Esophagus squamous epithelium (tissue), 5 donors: ENCODE results near the gene RGL1. TPM values are rescaled to one million over a fixed set of nuclear protein-coding genes. Genes with fewer than 3 reads are reported as not detected.
A peak's percentile ranks its signal among the peaks of the same experiment; 100 is the strongest.

ENCODE experiments used
- DNase-seq: peaks from one replicate; lab custom pipeline; 2025; lab: John Stamatoyannopoulos, UW
- H3K27ac ChIP-seq, 4 donors: fragments of 200-600 bp; sonication (generic); one replicate each; pipeline ENCODE4 v1.5.1; 2016 to 2019; ENCODE audit warnings: mild to moderate bottlenecking in 1 of 4
- H3K27me3 ChIP-seq, 4 donors: fragments of 200-600 bp; sonication (generic); 1 replicate in 3 of 4; 2 replicates in 1 of 4; pipeline versions ENCODE4 v1.5.1 to v1.6.0; 2017 to 2021; ENCODE audit warnings: antibody characterized with exemption in 1 of 4
- H3K36me3 ChIP-seq, 3 donors: fragments of 200-600 bp; sonication (generic); one replicate each; pipeline ENCODE4 v1.5.1; 2016 to 2019
- H3K4me1 ChIP-seq, 3 donors: fragments of 200-600 bp; sonication (generic); one replicate each; pipeline ENCODE4 v1.5.1; 2017 to 2019
- H3K4me3 ChIP-seq, 4 donors: fragments of 200-600 bp; sonication (generic); 1 replicate in 3 of 4; 2 replicates in 1 of 4; pipeline ENCODE4 v1.5.1; 2016 to 2019; ENCODE audit warnings: mild to moderate bottlenecking in 2 of 4, moderate library complexity in 1 of 4
- H3K9me3 ChIP-seq, 3 donors: fragments of 200-600 bp; sonication (generic); one replicate each; pipeline ENCODE4 v1.5.1; 2016 to 2019
- POLR2A ChIP-seq, 4 donors: fragments of 450-650 bp; IDR thresholded peaks; one replicate each; pipeline ENCODE4 v1.6.1; 2017; ENCODE audit warnings: antibody characterized with exemption in 4 of 4, mild to moderate bottlenecking in 4 of 4, moderate library complexity in 3 of 4
- WGBS, 2 donors: methylation state at CpG; one replicate each; pipeline ENCODE4 v1.1.5; 2018; 5-methylcytosine and 5-hydroxymethylcytosine counted together
- intact Hi-C: fragments of 100-400 bp; cut with DNase I; formaldehyde crosslinking; loops from one replicate; pipeline ENCODE4 v1.15.0; 2022
- total RNA-seq, 4 donors: library from RNA; depleted of rRNA; stranded (reverse); fragments of >200 nt; gene quantifications; one replicate each; pipeline ENCODE4 v1.1.0, GENCODE V29; 2016
- TF ChIP-seq, protein P1 (sequence below), 6 experiments: fragments of 450-650 bp in 4 of 6; fragments of 200-600 bp in 2 of 6; sonication (generic) in 2 of 6; IDR thresholded peaks; one replicate each; pipeline ENCODE4 v1.5.1; 2016 to 2019; ENCODE audit warnings: antibody characterized with exemption in 6 of 6, mild to moderate bottlenecking in 4 of 6, moderate library complexity in 4 of 6
- donor health status: DM: yes; HTN: yes; CAD: no.

RGL1 gene
- total RNA-seq, 4 donors from 2014 or later, result 2.3 to 16.0 (median 5.7) TPM

GRCh38 chr1:183836598-183836997 is 31.7 kb downstream of the RGL1 start:
- intact Hi-C loops, result no loop called here
- H3K36me3 ChIP-seq, result no peaks in the 10 kb centered on the region
- H3K4me1 ChIP-seq, result peaks cover 0 to 17% (median 0%) of the 10 kb centered on the region in 3 donors
- TF ChIP-seq POLR2A (IDR thresholded peaks at IDR 0.05), result no peak
- TF ChIP-seq, protein P1, sequence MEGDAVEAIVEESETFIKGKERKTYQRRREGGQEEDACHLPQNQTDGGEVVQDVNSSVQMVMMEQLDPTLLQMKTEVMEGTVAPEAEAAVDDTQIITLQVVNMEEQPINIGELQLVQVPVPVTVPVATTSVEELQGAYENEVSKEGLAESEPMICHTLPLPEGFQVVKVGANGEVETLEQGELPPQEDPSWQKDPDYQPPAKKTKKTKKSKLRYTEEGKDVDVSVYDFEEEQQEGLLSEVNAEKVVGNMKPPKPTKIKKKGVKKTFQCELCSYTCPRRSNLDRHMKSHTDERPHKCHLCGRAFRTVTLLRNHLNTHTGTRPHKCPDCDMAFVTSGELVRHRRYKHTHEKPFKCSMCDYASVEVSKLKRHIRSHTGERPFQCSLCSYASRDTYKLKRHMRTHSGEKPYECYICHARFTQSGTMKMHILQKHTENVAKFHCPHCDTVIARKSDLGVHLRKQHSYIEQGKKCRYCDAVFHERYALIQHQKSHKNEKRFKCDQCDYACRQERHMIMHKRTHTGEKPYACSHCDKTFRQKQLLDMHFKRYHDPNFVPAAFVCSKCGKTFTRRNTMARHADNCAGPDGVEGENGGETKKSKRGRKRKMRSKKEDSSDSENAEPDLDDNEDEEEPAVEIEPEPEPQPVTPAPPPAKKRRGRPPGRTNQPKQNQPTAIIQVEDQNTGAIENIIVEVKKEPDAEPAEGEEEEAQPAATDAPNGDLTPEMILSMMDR (IDR thresholded peaks at IDR 0.05), result no peak
- H3K27ac ChIP-seq, result no peak overlapping the region
- no peak overlapping the region for H3K4me3 ChIP-seq
- no peaks in the 10 kb centered on the region for H3K9me3 ChIP-seq
- no peaks in the 10 kb centered on the region for H3K27me3 ChIP-seq
- 88 to 93% methylated on average over 4 of the region's 4 CpGs for WGBS, 2 donors
- DNase-seq, result no peak

- WGBS, 2 donors, result 87 to 92% methylated on average over 1 of the region's 1 CpG
- peaks cover 0 to 21% (median 0%) of the 10 kb centered on the region in 3 donors for H3K4me1 ChIP-seq
- no peak for DNase-seq
- H3K9me3 ChIP-seq, result no peaks in the 10 kb centered on the region
- no peak overlapping the region for H3K27ac ChIP-seq
- no peak overlapping the region for H3K4me3 ChIP-seq
- no peaks in the 10 kb centered on the region for H3K27me3 ChIP-seq
- TF ChIP-seq, protein P1 (IDR thresholded peaks at IDR 0.05), result no peak
- TF ChIP-seq POLR2A (IDR thresholded peaks at IDR 0.05), result no peak
- H3K36me3 ChIP-seq, result no peaks in the 10 kb centered on the region
- intact Hi-C loops, result no loop called here
Measured at GRCh38 chr1:183837062-183837461, 32.1 kb downstream of the RGL1 start.

DNA sequence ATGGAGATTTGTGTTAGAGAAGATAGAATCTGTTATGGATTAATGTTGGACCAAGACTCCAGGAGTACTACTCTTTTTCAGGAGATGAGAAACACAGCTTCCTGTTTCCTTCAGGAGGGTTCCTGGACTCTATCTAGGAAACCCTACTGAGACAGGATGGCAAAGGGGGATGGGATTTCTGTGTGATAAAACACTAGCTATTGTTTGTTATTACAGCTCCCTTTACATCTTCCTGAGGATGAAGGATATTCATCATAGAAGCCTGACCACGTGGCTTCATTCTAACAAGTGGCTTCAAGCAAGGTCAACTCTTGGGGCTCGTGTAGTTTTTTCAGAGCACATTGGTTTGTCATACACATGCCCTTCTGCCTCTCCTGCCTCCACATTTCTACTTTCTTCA is 33.3 kb downstream of the RGL1 start:
- Histone ChIP-seq H3K27ac (no peak overlapping the region), H3K4me1 (peaks cover 0 to 33% (median 0%) of the 10 kb centered on the region in 3 donors)
- intact Hi-C loops, result no loop called here

DNA sequence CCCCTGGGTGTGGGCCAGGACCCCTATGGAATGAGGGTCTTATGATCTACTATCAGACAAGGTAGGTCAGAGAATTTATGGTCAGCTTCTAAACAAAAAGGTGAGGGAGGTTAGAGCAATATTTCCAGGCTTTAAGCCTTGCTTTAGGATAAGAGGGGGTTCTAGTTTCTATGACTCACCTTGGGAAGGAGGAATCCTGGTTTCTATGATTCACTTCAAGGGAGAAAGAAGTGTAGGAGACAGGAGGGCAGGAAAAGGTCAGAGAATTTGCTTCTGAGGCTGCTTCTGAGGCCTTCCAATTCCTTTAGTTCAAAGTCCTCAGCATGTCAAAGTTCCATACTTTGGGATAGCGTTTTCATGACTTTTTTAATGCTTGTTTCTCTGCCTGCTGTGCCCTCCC is 35.2 kb downstream of the RGL1 start:
- Histone ChIP-seq H3K4me3 (no peak overlapping the region), H3K9me3 (no peaks in the 10 kb centered on the region), H3K4me1 (peaks cover 0 to 29% (median 0%) of the 10 kb centered on the region in 3 donors), H3K27me3 (no peaks in the 10 kb centered on the region), H3K27ac (no peak overlapping the region), H3K36me3 (no peaks in the 10 kb centered on the region)
- TF ChIP-seq, protein P1 (IDR thresholded peaks at IDR 0.05), result no peak
- TF ChIP-seq POLR2A (IDR thresholded peaks at IDR 0.05), result no peak
- intact Hi-C loops, result no loop called here
- DNase-seq, result no peak
- WGBS, 2 donors, result 90 to 100% methylated on average over 1 of the region's 1 CpG

More for the DNA sequence above, 33.3 kb downstream of the RGL1 start:
- DNase-seq, result no peak
- no peaks in the 10 kb centered on the region for H3K27me3 ChIP-seq
- H3K36me3 ChIP-seq, result no peaks in the 10 kb centered on the region
- no peaks in the 10 kb centered on the region for H3K9me3 ChIP-seq
- no peak overlapping the region for H3K4me3 ChIP-seq
- WGBS, 2 donors, result 76 to 85% methylated on average over 2 of the region's 2 CpGs
- TF ChIP-seq POLR2A (IDR thresholded peaks at IDR 0.05), result no peak
- TF ChIP-seq, protein P1 (IDR thresholded peaks at IDR 0.05), result no peak

DNA sequence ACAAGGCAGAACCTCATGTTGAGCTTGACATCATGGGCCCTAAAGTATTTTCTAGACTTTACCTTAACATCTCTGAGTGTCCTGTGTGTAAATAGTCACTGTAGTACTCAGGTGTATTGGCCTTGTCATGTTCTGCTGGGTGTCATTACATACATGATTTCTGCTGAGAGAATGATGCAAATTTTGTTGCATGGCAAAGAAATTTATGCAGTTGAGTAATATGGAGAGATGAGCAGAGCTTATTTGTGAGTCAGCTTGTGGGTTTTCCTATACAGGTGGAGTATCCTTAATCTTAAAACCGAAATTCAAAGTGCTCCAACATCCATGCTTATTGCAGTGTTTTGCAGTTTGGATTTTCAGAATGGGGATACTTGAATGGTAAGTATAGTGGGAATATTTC is 36.6 kb downstream of the RGL1 start:
- no peaks in the 10 kb centered on the region for H3K36me3 ChIP-seq
- H3K27ac ChIP-seq, result peak overlapping the region in 1 of 4 donors; percentile 64
- H3K9me3 ChIP-seq, result no peaks in the 10 kb centered on the region
- H3K27me3 ChIP-seq, result no peaks in the 10 kb centered on the region
- H3K4me1 ChIP-seq, result peaks cover 0 to 26% (median 0%) of the 10 kb centered on the region in 3 donors
- H3K4me3 ChIP-seq, result no peak overlapping the region
- intact Hi-C loops, result no loop called here
- TF ChIP-seq POLR2A (IDR thresholded peaks at IDR 0.05), result no peak
- TF ChIP-seq, protein P1 (IDR thresholded peaks at IDR 0.05), result no peak
- 0 to 27% methylated on average over 1 of the region's 1 CpG for WGBS, 2 donors
- no peak for DNase-seq
